ENCODE data around the gene MRPS16. TPM values are rescaled to one million over a fixed set of nuclear protein-coding genes. Genes with fewer than 3 reads are reported as not detected.

The MRPS16 gene
- total RNA-seq, 1 experiment from 2014 or later = 79.0 TPM

- H3K4me1 ChIP-seq (replicated peaks) = no peaks in the 10 kb centered on the region
- DNase-seq (ENCODE audit: low read depth in 1 of 2, low spot score in 2 of 2) = no peak
- H3K27ac ChIP-seq = no peak overlapping the region
- peaks cover 6% of the 10 kb centered on the region; the same call in 1 of the 2 replicates for H3K9me3 ChIP-seq (replicated peaks)
- H3K4me3 ChIP-seq = no peak overlapping the region
- no peaks in the 10 kb centered on the region for H3K27me3 ChIP-seq (replicated peaks)
- H3K36me3 ChIP-seq = no peaks in the 10 kb centered on the region
Observed at GRCh38 chr10:73205081-73205480, 47.4 kb downstream of the MRPS16 start.

Other genes starting within 250 kb of the MRPS16 start
- 100 and 103 TPM in 2 replicates for gene P4HA1, start 155.8 kb downstream of the MRPS16 start, total RNA-seq (2014; rRNA removed; shearing (Covaris generic))
- 0.31 and 0.50 TPM in 2 replicates for gene NUDT13, start 142.2 kb downstream of the MRPS16 start, total RNA-seq (2014; rRNA removed; shearing (Covaris generic))
- gene ECD, start 84.6 kb downstream of the MRPS16 start, total RNA-seq (2014; rRNA removed; shearing (Covaris generic)) = 39.2 and 47.4 TPM in 2 replicates
- 15.4 and 28.8 TPM in 2 replicates for gene FAM149B1, start 84.5 kb downstream of the MRPS16 start, total RNA-seq (2014; rRNA removed; shearing (Covaris generic))
- gene DNAJC9, start 5.4 kb downstream of the MRPS16 start, total RNA-seq (2014; rRNA removed; shearing (Covaris generic)) = 85.5 and 106 TPM in 2 replicates
- 0.08 and 0.25 TPM in 2 replicates for gene CFAP70, start 106.2 kb upstream of the MRPS16 start, total RNA-seq (2014; rRNA removed; shearing (Covaris generic))
- gene ANXA7, start 161.4 kb upstream of the MRPS16 start, total RNA-seq (2014; rRNA removed; shearing (Covaris generic)) = 172 and 193 TPM in 2 replicates
- 0.22 and 0.71 TPM in 2 replicates for gene MSS51, start 180.9 kb upstream of the MRPS16 start, total RNA-seq (2014; rRNA removed; shearing (Covaris generic))
- 25.1 and 42.6 TPM in 2 replicates for gene PPP3CB, start 243.4 kb upstream of the MRPS16 start, total RNA-seq (2014; rRNA removed; shearing (Covaris generic))

Data from SJSA1 (cell line).